Measurements from ENCODE around the gene MILR1. TPM values are rescaled to one million over a fixed set of nuclear protein-coding genes. Genes with fewer than 3 reads are reported as not detected.
A peak's percentile ranks its signal among the peaks of the same experiment; 100 is the strongest.

MILR1 gene
- total and polyA plus RNA-seq, 2 experiments from 2014 or later = 0.47 TPM

GRCh38 chr17:64412944-64413381 lies 36.0 kb upstream of the MILR1 start:
- Histone ChIP-seq H3K79me2 (no peaks in the 10 kb centered on the region), H3K36me3 (replicated peaks; ENCODE audit: insufficient read depth, low read depth) (no peaks in the 10 kb centered on the region), H4K20me1 (ENCODE audit: insufficient read depth, poor library complexity, severe bottlenecking) (no peaks in the 10 kb centered on the region), H3K9me2 (replicated peaks; ENCODE audit: insufficient read depth) (no peaks in the 10 kb centered on the region), H3K4me1 (ENCODE audit: insufficient read depth) (peaks cover 9% of the 10 kb centered on the region), H3K9me3 (ENCODE audit: low read depth) (no peaks in the 10 kb centered on the region), H3K4me2 (no peak overlapping the region), H2AFZ (no peak overlapping the region), H3K27ac (no peak overlapping the region), H3K4me3 (no peak overlapping the region), H3K27me3 (no peaks in the 10 kb centered on the region)
- DNase-seq (ENCODE audit: low spot score) = no peak
- 92% methylated on average over 2 of the region's 2 CpGs for WGBS (ENCODE audit: low lambda C conversion rate, missing lambda C conversion rate)
- TF ChIP-seq EZH2phosphoT487 (IDR thresholded peaks at IDR 0.05; ENCODE audit: low read depth, severe bottlenecking, unreplicated experiment) (no peak), EZH2 (IDR thresholded peaks at IDR 0.05; ENCODE audit: borderline replicate concordance) (no peak), CTCF (IDR thresholded peaks at IDR 0.05; ENCODE audit: poor library complexity) (no peak)

GRCh38 chr17:64413513-64413912 lies 35.4 kb upstream of the MILR1 start:
- peaks cover 9% of the 10 kb centered on the region for H3K4me1 ChIP-seq (ENCODE audit: insufficient read depth)
- TF ChIP-seq CTCF (IDR thresholded peaks at IDR 0.05; ENCODE audit: poor library complexity) (no peak), EZH2phosphoT487 (IDR thresholded peaks at IDR 0.05; ENCODE audit: low read depth, severe bottlenecking, unreplicated experiment) (no peak), EZH2 (IDR thresholded peaks at IDR 0.05; ENCODE audit: borderline replicate concordance) (no peak)
- H3K27ac ChIP-seq = no peak overlapping the region
- H3K79me2 ChIP-seq = no peaks in the 10 kb centered on the region
- H2AFZ ChIP-seq = no peak overlapping the region
- no peak overlapping the region for H3K4me3 ChIP-seq
- H4K20me1 ChIP-seq (ENCODE audit: insufficient read depth, poor library complexity, severe bottlenecking) = no peaks in the 10 kb centered on the region
- H3K9me2 ChIP-seq (replicated peaks; ENCODE audit: insufficient read depth) = no peaks in the 10 kb centered on the region
- DNase-seq (ENCODE audit: low spot score) = no peak
- no peak overlapping the region for H3K4me2 ChIP-seq
- 72% methylated on average over 4 of the region's 4 CpGs for WGBS (ENCODE audit: low lambda C conversion rate, missing lambda C conversion rate)
- H3K9me3 ChIP-seq (ENCODE audit: low read depth) = no peaks in the 10 kb centered on the region
- H3K36me3 ChIP-seq (replicated peaks; ENCODE audit: insufficient read depth, low read depth) = no peaks in the 10 kb centered on the region
- H3K27me3 ChIP-seq = no peaks in the 10 kb centered on the region

GRCh38 chr17:64418506-64419339 lies 30.2 kb upstream of the MILR1 start:
- H3K9me2 ChIP-seq (replicated peaks; ENCODE audit: insufficient read depth) = no peaks in the 10 kb centered on the region
- H3K4me1 ChIP-seq (ENCODE audit: insufficient read depth) = no peaks in the 10 kb centered on the region
- no peaks in the 10 kb centered on the region for H3K79me2 ChIP-seq
- H3K27ac ChIP-seq = no peak overlapping the region
- H3K4me3 ChIP-seq = no peak overlapping the region
- H3K9me3 ChIP-seq (ENCODE audit: low read depth) = no peaks in the 10 kb centered on the region
- H2AFZ ChIP-seq = no peak overlapping the region
- no peaks in the 10 kb centered on the region for H3K36me3 ChIP-seq (replicated peaks; ENCODE audit: insufficient read depth, low read depth)
- H4K20me1 ChIP-seq (ENCODE audit: insufficient read depth, poor library complexity, severe bottlenecking) = no peaks in the 10 kb centered on the region
- TF ChIP-seq CTCF (IDR thresholded peaks at IDR 0.05; ENCODE audit: poor library complexity) (peak; percentile 81), EZH2phosphoT487 (IDR thresholded peaks at IDR 0.05; ENCODE audit: low read depth, severe bottlenecking, unreplicated experiment) (no peak), EZH2 (IDR thresholded peaks at IDR 0.05; ENCODE audit: borderline replicate concordance) (no peak)
- H3K4me2 ChIP-seq = no peak overlapping the region
- DNase-seq (ENCODE audit: low spot score) = peak; percentile 77
- no peaks in the 10 kb centered on the region for H3K27me3 ChIP-seq
- 42% methylated on average over 19 of the region's 19 CpGs for WGBS (ENCODE audit: low lambda C conversion rate, missing lambda C conversion rate)
